Embryonic facial prominence (tissue), 1 donor: ENCODE measurements around the gene SHLD1.

Experiments
- DNase-seq: peaks from one replicate; pipeline ENCODE4 v3.0.0-alpha.2; 2016; ENCODE audit errors: extremely low spot score

SHLD1 gene

GRCh38 chr20:5893052-5893451, 142.9 kb downstream of the SHLD1 start:
- no peak for DNase-seq

GRCh38 chr20:5893621-5894020, 143.4 kb downstream of the SHLD1 start:
- no peak for DNase-seq

- no peak for DNase-seq
Measured at GRCh38 chr20:5895626-5896025, 145.4 kb downstream of the SHLD1 start.

GRCh38 chr20:5899444-5899843, 149.2 kb downstream of the SHLD1 start:
- DNase-seq, result no peak

GRCh38 chr20:5900908-5901307, 150.7 kb downstream of the SHLD1 start:
- no peak for DNase-seq

- DNase-seq, result no peak
Measured at GRCh38 chr20:5908981-5909380, 158.8 kb downstream of the SHLD1 start.

GRCh38 chr20:5910186-5910585, 160.0 kb downstream of the SHLD1 start:
- DNase-seq, result no peak

GRCh38 chr20:5913166-5913565, 163.0 kb downstream of the SHLD1 start:
- DNase-seq, result no peak
